ENCODE measurements around the gene CLEC2D. TPM values are rescaled to one million over a fixed set of nuclear protein-coding genes. Genes with fewer than 3 reads are reported as not detected.

The CLEC2D gene
- total RNA-seq, result 1.4 and 1.8 TPM in 2 replicates

GRCh38 chr12:9669534-9669933 is at the start of gene CLEC2D:
Gene CLEC2D (plus strand): TSS chr12:9669713. CDS start chr12:9669735, 22 bp downstream.

DNA sequence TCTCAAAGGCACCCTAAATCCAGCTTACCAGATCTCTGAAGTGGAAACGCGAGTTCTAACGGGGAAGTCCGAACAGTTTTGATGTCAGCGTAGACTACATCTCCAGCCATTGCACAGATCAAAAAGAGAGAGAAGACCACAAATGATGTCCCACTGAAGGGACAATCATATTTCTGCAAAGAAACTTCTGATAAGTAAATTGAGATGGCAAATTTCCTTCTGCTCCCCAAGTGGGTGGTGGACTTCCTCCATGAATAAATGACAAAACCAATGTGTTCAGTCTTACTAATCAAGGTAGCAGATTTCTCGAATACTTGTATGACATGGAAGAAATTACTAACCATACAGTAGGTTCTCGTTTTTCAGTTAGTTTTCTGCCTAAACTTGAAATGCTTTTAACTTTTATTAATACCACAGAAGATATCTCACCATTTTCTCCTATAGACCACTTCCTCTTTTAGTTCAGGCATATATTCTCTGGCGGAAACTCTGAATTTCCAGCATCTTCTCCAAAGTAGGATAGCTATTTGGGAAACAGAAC is 63.5 kb downstream of the CLEC2D start, which contains the start of gene CLECL1:
TSS of gene CLECL1 (minus strand) at position 177 of the 541 bp plus-strand sequence.

Other genes starting within 250 kb of the CLEC2D start
- not detected in 2 replicates for gene KLRB1, start 61.8 kb upstream of the CLEC2D start, total RNA-seq
- not detected in 2 replicates for gene CLECL1, start 63.4 kb downstream of the CLEC2D start, total RNA-seq
- gene CD69, start 91.2 kb downstream of the CLEC2D start, total RNA-seq, result not detected in 2 replicates
- not detected in 2 replicates for gene KLRF1, start 157.8 kb downstream of the CLEC2D start, total RNA-seq
- 2.3 and 4.8 TPM in 2 replicates for gene CLEC2B, start 199.6 kb downstream of the CLEC2D start, total RNA-seq
- gene KLRF2, start 211.8 kb downstream of the CLEC2D start, total RNA-seq, result not detected in 2 replicates

Measured in smooth muscle cell of the pulmonary artery (primary cell).